Stimulated activated CD8-positive, alpha-beta memory T cell treated with anti-CD3 and anti-CD28 coated beads, Interleukin-7, amount 100 ng/mL, for 24 hours (primary cell): ENCODE measurements around the gene IFITM5.
"Not testable (repeated sequence)": the region's sequence is repeated elsewhere in the genome, so short reads cannot be mapped to it uniquely, and the experiment has no call there.

Source experiments
- DNase-seq: peaks from one replicate; pipeline ENCODE4 v3.0.0-alpha.2; 2020; ENCODE audit warnings: low read depth

IFITM5 gene

DNA sequence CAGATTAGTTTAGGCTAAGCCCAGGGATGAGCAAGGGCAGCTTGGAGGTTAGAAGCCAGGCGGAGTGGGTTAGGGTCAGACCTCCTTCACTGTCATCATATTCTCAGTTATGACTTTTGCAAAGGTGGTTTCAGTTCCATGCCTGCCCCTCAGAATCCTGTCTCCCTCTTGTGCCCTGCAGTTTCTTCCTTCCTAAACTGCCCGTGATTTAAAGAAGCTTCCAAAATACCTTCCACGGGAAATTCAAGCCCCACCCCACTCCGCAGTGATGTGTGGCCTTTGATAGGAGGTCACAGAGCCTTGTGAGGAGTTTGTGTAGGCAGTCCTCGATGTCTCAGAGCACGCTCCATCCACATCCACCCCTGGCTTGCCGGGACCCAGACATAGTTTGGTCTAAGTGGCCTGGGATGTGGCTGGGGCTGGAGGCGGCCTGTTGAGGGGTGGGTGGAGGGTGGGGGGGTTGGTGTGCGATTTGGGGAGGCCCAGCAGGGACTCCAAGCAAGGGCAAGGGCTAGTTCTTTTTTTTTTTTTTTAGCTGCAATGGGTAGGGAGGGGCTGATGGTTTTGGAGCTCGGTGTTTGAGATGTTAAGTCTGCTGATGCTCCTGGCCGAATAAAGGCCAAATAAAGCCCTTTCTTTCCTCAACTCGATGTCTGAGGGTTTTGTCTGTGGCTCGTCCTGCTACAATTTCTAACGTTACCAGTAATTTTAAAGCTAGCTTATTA, 12.9 kb upstream of the IFITM5 start:
- DNase-seq: no peak

DNA sequence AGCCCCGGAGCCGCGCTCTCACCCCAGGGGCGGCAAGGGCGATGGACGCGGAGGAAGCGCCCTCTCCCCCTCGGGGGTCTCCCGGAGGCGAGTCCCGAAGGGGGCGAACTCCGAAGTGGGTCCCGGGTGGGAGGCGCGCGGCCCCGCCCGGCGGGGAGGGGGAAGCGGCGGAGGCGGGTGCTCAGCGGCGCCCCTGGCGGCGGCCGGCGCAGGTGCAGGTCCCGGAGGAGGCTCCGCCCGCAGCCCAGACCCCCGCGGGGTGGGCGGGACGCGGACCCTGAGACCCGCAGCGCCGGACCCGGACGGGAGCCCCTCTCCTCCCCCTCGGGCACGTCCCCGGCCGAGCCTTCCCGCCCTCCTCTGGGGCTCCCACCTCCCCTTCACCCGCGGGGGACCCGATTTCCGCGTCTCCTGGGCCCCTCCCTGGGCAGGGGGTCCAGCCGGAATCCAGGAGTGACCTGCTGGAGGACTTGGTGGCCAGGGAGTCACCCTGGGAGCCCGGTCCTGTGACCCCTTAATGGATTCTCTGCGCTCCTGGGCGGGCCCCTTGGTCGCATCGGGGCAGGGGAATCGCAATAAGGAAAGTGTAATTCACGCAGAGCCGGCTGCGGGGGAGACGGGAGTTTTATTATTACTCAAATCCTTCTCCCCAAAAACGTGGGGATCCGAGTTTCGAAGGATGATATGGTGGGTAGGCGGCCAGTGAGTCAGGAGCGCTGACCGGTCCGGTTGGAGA, 11.9 kb upstream of the IFITM5 start:
- DNase-seq: not testable (repeated sequence)

DNA sequence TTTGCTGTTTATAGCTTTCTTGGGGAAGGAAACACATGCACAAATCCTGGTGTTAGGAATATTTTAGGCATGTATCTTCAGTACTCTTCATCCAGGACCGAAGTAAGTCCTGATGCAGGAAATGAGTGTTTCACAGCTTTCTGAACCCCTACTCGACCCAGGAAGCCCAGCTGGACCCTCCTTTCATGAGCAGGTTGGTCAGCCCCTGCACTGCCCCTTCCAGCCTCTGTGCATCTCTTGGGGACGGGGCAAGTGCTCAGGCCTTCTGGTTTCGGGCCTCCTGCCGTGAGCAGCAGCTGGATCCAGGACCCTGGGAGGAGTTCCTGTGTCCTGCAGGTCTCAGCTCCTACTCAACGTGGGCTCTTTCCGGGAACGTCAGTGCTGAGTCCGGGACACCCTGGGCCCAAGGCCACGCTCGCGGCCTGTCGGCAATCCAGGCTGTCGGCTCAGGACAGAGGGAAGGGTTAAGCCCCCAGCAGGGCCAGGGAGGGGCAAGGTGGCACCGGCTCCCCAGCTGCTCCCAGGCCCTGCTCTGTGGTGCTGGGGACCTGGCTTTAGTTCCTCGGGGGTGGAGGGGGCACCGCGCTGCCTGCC, 10.8 kb upstream of the IFITM5 start:
- DNase-seq: not testable (repeated sequence)

DNA sequence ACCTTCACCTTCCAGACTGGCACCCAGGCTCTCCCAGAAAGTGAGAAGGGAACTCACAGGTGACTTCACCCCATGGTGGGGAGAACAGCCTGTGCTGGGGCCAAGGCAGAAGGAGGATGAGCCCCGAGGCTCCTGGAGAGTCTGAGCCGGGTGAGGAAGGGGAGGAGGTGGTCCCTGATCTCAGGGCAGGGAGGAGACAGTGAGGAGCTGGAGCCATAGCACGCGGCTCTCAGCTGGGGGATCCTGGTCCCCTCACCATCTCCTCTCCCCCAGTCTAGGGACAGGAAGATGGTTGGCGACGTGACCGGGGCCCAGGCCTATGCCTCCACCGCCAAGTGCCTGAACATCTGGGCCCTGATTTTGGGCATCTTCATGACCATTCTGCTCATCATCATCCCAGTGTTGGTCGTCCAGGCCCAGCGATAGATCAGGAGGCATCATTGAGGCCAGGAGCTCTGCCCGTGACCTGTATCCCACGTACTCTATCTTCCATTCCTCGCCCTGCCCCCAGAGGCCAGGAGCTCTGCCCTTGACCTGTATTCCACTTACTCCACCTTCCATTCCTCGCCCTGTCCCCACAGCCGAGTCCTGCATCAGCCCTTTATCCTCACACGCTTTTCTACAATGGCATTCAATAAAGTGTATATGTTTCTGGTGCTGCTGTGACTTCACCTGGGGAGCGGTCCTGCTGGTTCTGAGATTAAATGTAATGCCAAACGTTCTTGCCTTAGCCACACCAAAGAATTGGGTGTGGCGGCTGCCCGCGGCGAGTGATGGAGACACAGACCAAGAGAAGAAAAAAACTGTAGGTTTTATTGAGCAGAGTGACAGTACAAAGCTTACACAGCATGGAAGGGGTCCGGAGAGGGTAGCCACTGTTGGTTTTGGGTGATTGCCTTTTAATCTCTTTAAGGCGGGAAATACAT, 9.7 kb upstream of the IFITM5 start:
- DNase-seq: not testable (repeated sequence)

DNA sequence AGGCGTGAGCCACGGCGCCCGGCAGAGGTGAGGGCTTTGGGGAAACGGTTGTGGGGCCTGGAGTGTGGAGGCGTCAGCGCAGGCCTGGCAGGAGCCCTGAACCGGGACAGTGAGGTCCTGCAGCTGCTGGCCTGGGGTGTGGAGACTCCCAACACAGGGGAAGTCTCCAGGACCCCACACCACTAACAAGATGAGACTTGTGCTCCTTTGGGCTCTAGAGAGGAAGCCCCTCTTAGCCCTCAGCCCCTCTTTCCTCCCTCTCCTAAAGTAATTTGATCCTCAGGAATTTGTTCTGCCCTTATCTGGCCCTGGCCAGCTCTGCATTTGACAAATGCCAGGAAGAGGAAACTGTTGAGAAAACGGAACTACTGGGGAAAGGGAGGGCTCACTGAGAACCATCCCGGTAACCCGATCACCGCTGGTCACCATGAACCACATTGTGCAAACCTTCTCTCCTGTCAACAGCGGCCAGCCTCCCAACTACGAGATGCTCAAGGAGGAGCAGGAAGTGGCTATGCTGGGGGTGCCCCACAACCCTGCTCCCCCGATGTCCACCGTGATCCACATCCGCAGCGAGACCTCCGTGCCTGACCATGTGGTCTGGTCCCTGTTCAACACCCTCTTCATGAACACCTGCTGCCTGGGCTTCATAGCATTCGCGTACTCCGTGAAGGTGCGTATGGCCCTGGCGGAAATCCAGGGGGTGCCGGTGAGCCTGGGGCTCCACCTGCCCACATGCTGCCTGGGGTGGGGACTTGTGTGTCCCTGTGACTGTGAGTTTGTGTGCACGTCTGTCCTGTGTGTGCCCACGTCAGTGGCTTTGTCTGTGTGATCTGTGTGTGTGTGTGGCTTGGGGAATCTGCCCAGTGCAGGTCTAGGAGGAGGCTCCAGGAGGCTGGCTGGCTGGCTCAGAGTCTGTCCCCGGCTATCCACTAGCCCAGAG, 8.7 kb upstream of the IFITM5 start, which contains the start of gene IFITM2:
Gene IFITM2, plus strand, starts transcription at position 51 of the 943 bp plus-strand sequence. Its CDS starts 377 bp downstream, at position 428.
- DNase-seq: not testable (repeated sequence)

DNA sequence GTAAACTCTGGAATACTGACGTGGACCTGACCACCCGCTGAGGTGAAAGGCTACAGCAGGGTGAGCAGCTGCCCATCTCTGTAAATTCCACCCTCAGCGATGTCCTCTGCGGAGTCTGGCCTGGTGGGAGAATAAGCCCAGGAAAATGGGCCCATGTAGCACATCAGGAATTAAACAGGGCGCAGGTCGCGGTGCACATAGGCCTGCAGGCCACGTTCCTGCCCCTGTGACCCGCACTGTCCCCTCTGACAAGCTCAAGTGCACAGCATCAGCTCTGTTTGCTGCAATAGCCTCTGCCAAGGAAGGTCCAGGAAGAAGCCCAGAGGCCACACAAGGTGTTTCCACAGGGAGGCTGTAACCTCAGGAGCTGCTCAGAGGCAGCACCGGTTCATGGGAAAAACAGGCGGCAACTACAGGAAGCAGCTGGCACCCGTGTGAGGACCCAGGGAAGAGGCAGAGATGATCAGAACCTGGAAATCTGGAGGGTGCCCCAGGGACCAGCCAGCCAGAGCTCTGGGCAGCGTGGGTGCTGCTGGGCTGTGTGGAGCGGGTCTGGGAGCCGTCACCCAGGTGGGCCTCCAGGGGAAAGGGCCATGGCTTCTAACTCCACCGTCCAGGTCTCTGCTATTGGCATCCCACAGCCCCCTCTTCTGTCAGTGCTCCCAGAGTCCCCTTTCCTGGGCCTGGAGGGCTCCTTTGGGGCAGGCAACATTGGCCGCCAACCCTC, 7.5 kb upstream of the IFITM5 start:
- no peak for DNase-seq

DNA sequence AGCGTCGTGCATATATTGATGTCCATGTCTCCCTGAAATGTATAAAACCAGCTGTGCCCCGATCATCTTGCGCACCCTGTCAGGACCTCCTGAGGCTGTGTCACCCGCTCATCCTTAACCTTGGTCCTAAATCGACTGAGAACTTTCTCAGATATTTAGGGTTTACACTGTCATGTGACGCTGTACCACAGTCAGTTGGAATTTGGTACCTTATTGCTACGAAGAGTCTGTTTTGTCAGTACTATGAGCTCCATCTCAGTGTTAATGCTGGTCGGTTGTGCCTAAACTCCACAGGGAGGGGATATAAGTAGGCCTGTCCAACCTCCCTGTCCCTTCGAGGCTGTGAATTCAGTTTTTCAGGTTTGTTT, 6.5 kb upstream of the IFITM5 start:
- no peak for DNase-seq

DNA sequence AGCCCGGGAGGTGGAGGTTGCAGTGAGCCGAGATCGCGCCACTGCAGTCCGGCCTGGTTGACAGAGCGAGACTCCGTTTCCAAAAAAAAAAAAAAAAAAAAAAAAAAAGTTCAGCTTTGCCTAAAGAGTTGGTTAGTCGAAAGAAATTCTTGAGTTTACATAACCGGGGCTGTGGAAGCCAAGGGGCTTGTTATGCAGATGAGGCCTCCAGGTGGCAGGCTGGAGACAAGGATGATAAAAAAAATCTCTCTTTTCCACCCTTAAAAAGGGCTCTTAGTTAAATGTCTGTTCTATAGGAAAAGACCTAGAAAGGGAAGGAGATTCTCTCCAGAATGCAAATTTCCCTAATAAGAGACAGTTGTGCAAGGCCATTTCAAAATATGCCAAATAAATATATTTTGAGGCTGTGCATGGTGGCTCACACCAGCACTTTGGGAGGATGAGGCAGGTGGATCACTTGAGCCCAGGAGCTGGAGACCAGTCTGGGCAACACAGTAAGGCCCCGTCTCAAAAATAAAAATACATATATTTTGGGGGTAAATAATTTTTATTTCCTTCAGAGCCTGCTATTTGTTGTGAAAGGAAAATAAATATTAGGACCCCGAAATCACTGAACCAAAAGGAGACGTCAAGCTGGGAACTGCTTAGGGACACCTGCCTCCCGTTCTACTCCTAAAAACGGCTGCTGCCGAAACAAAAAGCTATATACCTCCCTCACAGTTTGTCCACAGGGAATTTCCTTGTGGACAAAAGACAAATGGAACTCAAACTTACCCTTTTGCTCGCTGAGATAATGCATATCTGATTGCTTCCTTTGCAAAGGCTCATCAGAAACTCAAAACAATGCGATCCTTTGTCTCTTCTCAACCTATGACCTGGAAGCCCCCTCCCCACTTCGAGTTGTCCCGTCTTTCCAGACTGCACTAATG, 5.9 kb upstream of the IFITM5 start:
- DNase-seq: no peak

DNA sequence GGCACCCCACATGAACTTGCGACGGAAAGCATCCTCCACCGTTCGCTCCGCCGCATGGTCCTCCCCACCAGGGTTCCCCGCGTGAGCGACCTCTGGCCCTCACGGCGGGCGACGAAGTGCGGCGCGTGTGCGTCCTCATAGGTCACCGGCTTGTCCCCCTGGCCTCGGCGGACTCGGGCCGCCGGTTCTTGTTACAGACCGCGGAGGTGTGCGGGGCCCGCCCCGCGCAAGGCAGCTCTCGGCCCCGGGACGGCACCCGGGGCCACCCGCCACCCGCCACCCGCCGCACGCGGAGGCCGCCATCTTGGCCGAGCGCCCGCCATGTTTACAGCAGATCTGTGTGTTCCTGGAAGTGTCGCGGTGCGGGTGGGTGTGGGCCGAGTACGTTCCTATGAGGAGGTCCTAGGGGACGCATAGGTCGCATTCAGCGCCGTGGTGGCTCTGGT, 4.8 kb upstream of the IFITM5 start:
- DNase-seq: no peak

DNA sequence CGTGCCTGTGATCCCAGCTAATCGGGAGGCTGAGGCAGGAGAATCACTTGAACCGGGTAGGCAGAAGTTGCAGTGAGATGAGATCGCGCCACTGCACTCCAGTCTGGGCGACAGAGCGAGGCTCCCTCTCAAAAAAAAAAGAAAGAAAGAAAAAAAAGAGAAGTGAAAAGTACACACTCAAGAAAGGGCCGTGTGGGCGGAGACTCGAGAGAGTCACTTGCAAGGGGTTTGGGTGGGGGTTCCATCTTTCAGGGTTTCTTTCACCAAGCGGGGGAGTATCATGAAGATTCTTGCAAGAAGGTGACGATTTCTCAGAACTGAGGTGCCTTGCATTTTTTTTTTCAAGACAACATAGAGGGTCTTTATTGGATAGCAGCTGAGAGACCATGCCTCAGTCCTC, 4.0 kb upstream of the IFITM5 start:
- DNase-seq: no peak

DNA sequence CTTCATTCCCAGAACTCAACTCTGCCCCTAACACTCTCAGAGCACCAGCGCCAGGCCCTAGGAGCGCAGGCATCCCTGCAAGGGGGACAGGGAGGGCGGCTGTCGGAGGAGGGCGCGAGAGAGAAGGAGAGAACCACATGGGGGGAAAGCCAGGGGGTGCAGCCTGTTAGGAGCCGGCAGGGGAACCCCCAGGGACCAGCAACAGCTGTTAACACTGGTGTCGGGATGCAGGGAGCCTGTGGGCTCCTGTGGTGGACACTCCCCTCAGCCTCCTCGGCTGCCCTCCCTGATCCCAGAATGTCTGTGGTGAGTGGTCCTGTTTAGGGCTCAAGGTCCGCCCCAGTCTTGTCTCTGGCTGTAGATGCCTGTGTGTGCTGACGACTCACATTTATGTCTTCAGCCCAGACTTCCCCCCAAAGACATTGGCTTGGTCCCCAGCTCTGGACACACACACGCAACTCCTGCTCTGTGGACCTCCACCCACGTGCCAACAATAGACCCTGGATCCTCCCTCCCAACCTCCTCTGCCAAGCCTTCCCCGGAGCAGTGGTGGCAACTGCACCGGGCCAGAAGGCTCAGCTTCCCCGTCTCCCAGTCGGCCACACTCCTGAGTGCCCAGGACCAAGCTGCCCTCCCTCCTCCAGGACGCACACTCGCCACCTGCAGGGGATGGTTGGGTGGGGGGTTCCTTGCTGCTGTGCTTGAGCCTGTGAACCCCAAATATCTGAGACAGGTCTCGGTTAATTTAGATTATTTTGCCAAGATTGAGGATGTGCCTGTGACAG, 817 bp upstream of the IFITM5 start:
- DNase-seq: no peak

DNA sequence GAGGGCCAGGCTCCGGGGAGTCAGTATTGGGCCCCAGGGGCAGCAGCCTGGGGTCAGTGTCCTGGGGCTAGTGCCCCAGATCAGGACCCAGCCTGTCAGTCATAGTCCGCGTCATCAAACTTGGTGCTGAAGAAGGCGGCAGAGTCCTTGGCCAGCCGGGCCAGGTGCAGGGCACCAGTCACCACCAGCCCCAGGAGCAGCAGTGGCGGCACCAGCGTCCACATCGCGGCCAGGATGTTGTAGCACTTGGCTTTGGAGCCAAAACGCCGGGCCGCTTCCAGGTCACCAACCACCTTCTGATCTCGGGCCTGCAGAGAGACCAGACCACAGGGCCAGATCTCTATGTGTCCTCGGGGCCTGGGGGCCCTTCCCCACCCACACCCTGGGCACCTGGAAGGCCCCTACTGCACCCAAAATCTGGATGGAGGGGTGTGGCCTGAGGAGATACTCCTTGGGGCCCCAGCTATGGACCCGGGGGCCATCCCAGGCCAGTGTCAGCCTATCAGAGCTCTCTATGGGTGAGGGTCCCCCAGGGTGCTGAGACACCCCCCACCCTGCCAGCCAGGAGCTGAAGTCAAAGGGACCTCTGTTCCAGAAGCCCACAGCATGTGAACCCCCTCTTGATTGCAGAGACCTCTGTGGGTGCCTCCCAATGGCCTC, 790 bp downstream of the IFITM5 start:
- no peak for DNase-seq

DNA sequence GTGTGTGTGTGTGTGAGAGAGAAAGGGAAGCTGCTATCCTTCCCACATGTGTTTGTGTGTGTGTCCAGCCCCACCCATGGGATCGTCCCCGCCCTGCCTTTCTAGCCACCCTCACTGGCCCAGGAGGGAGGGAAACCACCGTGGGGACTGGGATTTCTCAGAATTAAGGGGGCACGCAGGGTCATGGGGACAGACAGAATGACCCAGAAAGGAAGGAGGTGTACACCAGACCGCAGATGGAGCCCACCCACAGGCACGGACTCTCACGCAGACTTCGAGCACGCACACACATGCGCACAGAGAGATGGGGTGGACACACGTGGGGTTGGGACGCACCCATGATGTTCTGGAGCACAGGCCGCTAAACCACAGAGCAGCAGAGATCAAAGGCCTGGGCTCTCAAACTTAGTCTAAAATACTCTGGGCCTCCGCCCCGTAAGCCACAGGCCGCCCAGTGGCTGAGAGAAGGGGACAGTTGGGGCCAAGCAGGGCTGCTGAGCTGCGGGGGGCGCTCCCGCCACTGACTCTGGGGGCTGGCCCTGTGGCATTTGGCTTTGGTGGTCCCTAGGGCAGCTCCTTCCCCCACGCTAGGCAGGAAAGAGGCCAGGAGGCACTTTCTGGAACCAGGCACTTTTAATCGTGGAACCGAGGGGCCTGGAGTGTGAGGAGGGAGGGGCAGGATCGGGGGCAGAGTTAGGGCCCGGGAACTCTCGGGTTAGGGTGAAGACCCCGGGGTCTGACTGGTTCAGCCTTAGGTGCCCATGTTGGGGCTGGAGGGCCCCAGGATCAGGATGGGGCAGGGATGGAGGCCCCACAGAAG, 1.5 kb downstream of the IFITM5 start:
- DNase-seq: no peak

DNA sequence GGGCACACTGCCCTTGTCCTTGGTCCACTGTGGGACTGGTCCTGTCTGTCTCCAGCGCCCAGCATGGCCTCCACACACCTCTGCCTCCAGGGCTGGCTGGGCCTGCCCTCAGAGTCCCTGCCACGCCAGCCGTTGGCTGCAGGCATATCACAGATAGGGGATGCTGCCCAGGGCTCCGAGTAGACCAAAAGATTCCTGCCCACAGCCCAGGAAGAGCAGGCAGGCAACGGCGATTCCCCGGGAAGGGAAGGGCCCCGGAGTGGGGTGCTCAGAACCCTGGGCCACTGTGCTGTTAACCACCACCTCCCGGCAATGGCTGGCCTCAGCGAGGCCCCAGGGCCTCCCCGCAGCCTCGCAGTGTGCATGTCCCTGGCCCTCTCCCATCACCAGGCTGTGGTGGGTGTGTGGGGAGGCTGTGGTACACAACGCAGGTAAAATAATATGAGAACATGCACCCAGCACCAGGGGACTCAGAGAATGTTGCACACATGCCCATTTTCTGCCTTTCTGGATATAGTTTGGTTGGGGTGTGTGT, 2.2 kb downstream of the IFITM5 start:
- no peak for DNase-seq

DNA sequence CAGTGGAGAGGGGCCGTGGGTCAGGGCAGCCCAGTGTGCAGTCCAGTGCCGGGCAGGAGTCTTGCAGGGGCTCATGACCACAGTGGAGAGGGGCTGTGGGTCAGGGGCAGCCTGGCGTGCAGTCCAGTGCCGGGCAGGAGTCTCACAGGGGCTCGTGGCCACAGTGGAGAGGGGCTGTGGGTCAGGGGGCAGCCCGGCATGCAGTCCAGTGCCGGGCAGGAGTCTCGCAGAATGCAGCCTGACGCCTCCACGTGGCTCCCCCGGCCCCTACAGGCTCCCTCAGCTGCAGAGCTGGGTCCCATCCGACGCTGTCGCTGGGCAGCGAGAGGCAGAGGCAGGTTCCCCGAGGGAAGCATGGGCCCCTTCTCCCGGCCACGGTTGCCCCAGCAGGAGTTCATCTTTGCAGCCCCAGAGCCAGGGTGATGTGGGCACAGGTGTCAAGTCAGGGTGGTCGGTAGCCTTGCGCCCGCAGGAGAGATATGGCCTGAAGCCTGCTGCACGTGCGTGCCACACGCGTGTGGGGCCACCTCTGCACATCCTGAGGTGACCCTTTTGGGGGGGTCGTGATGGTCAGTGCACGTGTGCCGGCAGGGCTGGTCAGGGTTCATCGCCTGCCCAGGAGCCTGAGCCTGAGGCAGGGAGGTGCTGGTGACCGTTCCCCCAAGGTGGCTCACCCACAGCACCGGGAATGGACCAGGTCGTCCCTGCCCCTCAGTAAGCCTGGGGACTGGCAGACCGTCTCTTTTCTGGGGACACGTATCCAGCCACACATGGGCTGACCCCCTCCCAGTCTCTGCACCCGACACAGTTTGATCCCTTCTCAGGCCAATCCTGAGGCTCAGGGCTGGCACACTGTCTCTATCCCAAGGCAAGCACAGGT, 2.9 kb downstream of the IFITM5 start:
- no peak for DNase-seq
